ENCODE measurements around the gene RABL6.
"Not testable (repeated sequence)": the region's sequence is repeated elsewhere in the genome, so short reads cannot be mapped to it uniquely, and the experiment has no call there.

RABL6 gene

GRCh38 chr9:136840140-136840876, 32.6 kb downstream of the RABL6 start:
- no peak for TF ChIP-seq CTCF (IDR thresholded peaks at IDR 0.05; ENCODE audit: insufficient read depth, missing control alignments)
- no peak for FAIRE-seq
- no peak for DNase-seq (ENCODE audit: insufficient read length, low spot score)

DNA sequence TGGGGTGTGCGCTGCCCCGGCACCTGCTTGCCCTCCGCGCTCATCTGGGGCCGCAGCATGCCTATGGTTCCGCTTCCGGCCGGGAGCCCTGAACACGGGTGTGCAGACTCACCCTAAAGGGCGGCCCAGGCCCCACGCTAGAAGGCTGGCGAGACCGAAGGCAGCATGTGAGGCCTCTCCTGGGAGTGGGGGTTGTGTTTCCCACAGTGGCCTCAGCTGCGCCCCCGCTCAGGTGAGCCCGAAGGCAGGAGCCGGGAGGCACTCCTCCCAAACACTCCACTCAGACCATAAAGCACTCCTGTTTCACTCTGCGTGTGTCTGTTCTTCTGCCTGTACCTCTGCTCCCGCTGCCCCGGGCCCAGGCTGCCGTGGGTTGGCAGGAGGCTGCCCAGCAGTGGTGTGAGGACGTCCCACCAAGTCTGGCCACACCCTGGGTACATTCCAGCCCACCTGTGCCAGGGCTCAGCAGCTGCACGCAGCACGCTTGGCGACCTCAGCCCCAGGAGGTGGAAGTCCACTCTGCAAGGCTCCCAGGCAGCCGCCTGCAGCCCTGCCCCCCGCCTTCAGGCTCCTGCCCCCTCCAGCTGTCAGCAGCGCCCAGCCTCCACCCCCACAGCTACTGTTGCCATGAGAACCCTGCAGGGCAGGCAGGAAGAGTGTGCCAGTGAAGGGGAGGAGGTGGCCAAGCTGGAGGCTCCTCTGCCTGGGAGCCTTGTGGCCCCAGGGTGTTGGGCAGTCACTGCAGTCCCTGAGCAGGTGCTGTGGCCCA, 33.3 kb downstream of the RABL6 start:
- FAIRE-seq (no peak), DNase-seq (ENCODE audit: insufficient read length, low spot score) (no peak)
- TF ChIP-seq CTCF (IDR thresholded peaks at IDR 0.05; ENCODE audit: insufficient read depth, missing control alignments): no peak

GRCh38 chr9:136841646-136842379, 34.1 kb downstream of the RABL6 start:
- not testable (repeated sequence) for FAIRE-seq; DNase-seq (ENCODE audit: insufficient read length, low spot score)

GRCh38 chr9:136842380-136842948, 34.7 kb downstream of the RABL6 start, which contains the start of gene AJM1:
AJM1 (plus strand) TSS chr9:136842478; CDS start chr9:136844415, 1,937 bp downstream.
- peak; percentile 60 for DNase-seq (ENCODE audit: insufficient read length, low spot score)
- TF ChIP-seq CTCF (IDR thresholded peaks at IDR 0.05; ENCODE audit: insufficient read depth, missing control alignments): peak; percentile 66
- FAIRE-seq: not testable (repeated sequence)

DNA sequence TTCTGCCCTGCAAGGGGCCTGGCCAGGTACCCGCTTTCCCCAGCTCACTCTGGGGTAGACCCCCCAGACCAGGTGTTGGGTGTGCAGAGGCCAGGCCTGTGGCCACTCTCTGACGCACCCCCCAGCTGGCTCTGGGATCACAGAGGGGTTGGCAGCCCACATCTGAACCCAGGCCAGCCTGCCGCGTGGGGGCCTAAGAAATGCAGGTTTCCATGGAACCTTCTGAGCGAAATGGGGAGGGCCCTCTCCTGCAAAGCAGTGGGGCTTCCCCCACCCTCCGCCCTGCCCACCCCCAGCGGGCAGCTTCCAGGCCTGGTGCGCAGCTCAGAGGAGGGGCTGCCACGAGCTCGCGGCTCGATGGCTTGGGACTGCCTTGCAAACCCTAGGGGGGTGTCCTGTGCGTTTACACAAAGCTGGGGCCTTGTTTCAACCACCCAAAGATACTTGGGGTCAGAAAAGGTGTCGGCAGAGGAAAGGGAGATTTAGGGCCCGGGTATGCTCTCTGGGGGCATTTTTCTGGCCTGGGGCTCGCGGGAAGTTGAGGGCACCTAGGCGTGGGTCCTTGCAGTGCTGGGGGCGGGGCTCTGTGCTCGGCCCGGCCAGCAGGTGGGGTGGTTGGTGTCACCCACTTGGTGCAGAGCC, 35.5 kb downstream of the RABL6 start:
- FAIRE-seq; DNase-seq (ENCODE audit: insufficient read length, low spot score): not testable (repeated sequence)

DNA sequence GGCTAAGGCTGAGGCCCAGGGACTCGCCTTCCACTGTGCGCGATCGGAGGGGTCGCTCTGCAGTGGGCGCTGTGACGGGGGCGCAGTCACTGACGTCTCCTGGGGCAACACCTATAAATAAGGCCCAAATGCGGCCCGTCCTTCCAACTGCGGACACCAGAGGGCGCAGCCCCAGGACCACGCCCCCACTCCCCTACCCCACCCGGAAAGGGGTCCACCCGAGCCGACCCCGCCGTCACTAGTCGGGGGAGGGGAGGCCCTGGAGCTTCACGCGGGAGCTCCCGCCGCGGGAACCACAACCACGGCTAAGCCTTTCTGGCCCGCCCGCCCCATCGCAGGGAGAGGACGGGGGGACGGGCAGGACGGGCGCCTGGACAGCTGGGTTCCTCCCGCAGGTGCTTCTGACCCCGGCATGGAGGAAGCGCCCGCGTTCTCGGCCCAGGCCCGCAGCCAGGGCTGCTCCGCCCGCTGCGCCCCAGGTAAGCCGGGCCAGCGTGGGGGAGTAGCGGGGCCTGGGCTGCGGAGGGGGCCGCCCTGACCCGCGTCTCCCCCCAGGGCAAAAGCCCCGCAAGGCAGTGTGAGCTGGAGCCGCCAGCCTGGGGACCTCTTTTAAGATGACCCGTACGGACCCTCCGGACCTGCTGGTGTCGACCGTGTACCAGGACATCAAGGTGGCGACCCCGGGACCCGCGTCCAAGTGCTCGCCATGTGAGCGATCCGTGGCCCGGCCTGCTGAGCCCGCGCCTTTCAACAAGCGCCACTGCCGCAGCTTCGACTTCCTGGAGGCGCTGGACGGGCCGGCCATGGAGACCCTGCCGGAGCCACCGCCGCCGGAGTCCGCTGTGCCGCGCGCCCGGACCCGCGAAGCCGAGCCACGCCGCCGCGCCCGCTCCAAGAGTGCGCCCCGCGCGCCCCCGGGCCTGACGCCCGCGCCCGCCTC, 36.3 kb downstream of the RABL6 start:
- not testable (repeated sequence) for DNase-seq (ENCODE audit: insufficient read length, low spot score); FAIRE-seq
- peak; percentile 30 for TF ChIP-seq CTCF (IDR thresholded peaks at IDR 0.05; ENCODE audit: insufficient read depth, missing control alignments)

Data from D721Med (cell line).